ENCODE results near the gene KCNC3.

The KCNC3 gene

GRCh38 chr19:50272263-50272897, 56.8 kb downstream of the KCNC3 start:
- no peak for DNase-seq

- DNase-seq: no peak
Observed at GRCh38 chr19:50269653-50270052, 59.5 kb downstream of the KCNC3 start.

GRCh38 chr19:50268501-50268900, 60.7 kb downstream of the KCNC3 start:
- DNase-seq: no peak

DNA sequence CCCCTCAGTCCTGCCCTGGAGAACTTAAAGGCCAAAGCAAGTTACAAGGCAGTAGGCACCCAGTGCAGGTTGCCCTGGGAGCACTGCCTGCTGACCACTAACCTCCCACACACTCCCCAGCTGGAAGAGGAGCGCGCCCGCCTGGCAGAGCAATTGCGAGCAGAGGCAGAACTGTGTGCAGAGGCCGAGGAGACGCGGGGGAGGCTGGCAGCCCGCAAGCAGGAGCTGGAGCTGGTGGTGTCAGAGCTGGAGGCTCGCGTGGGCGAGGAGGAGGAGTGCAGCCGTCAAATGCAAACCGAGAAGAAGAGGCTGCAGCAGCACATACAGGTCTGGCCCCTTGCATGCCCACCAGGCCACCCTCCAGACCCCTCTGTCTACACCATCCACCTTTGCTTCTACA, 61.1 kb downstream of the KCNC3 start:
- no peak for DNase-seq

DNA sequence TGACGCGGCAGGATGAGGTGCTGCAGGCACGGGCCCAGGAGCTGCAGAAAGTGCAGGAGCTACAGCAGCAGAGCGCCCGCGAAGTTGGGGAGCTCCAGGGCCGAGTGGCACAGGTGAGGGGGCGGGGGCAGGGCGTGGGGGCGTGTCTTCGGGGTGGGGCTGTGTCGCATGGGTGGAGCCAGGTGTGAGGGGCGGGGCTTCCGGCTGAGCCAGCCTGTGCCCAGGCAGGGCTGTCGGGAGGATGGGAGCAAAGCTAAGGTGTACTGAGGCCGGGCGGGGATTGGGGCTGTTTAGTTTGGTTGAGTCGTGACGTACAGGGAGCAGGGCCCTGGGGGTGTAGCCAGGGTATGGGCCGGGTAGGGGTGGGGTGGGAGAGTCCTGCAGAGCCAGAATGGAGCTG, 62.3 kb downstream of the KCNC3 start:
- no peak for DNase-seq

DNA sequence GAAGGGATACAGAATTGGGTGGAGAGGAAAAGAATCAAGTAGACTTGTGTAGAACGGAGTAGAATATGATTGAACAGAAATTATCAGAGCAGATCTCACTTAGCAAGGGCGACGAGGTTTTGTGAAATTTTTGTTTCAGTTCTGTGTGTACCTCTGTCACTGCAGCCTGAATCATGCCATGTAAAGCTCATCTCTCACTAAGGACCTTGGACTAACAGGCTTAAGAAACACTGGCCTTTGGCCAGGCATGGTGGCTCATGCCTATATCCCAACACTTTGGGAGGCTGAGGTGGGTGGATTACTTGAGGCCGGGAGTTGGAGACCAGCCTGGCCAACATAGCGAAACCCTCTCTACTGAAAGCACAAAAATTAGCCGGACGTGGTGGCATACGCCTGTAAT, 63.1 kb downstream of the KCNC3 start:
- DNase-seq: no peak

DNA sequence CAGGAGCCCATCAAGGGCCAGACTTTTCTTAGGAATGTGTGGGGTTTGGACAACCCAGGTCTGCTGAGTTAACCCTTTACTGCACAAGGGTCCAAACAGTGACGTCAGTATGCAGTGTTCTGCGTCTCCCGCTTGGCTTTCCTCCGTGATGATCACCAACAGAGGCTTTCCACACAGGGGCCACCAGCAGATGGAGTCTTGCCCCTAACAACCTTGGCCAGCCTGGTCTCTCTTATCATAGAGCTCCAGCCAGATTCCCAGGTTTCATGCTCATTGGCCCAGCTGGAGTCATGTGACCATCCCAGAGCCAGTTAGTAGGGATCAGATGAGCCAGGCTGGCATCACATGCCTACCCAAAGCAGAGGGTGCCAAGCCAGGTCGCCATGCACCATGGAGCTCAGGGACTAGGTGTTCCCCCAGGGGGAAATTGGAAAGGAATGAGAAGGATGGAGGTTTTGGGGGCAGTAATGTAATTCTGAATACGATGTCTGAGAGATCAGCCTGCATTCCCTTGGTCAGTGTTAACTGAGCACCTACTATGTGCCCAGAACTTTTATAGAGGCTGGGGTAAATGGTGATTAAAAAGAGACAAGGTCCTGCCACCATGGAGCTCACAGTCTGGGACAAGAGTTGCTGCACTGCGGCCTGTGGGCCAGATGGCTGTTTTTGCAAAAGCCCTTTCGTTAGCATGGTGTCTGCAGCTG, 64.5 kb downstream of the KCNC3 start:
- DNase-seq: no peak

GRCh38 chr19:50263176-50263575, 66.0 kb downstream of the KCNC3 start:
- DNase-seq: no peak
